Effector memory CD8-positive, alpha-beta T cell (primary cell): Measurements from ENCODE around the gene GPC5.

Source experiments
- ATAC-seq: fragments of 150-1000 bp; cut with Tn5 transposase; replicated peaks from 2 replicates; pipeline ENCODE4 v1.10.0; 2021; ENCODE audit warnings: mild to moderate bottlenecking, moderate library complexity
- DNase-seq, 3 experiments: peaks; one replicate each; pipeline ENCODE4 v3.0.0; 2021
- H3K27ac Mint-ChIP-seq, 2 donors: one replicate each; pipeline ENCODE4 v1.8.0; 2022; ENCODE audit warnings: mild to moderate bottlenecking in 2 of 2, mixed read lengths in 2 of 2, moderate library complexity in 2 of 2
- H3K27me3 Mint-ChIP-seq, 2 donors: one replicate each; pipeline ENCODE4 v1.8.0; 2022; ENCODE audit warnings: mixed read lengths in 2 of 2
- H3K36me3 Mint-ChIP-seq: one replicate; pipeline ENCODE4 v1.8.0; 2022; ENCODE audit warnings: mild to moderate bottlenecking, moderate library complexity, mixed read lengths; ENCODE audit not compliant: insufficient read depth
- H3K4me1 Mint-ChIP-seq, 2 donors: one replicate each; pipeline ENCODE4 v1.8.0; 2022; ENCODE audit warnings: low read depth in 2 of 2, mixed read lengths in 2 of 2
- H3K4me3 Mint-ChIP-seq, 2 donors: one replicate each; pipeline ENCODE4 v1.8.0; 2022; ENCODE audit warnings: mild to moderate bottlenecking in 2 of 2, mixed read lengths in 2 of 2, moderate library complexity in 2 of 2
- H3K9me3 Mint-ChIP-seq, 2 donors: one replicate each; pipeline ENCODE4 v1.8.0; 2022; ENCODE audit warnings: mixed read lengths in 2 of 2

GPC5 gene

GRCh38 chr13:91934354-91934753 is 535.9 kb downstream of the GPC5 start:
- no peak overlapping the region for H3K4me3 Mint-ChIP-seq
- no peak for ATAC-seq
- no peak overlapping the region for H3K27ac Mint-ChIP-seq
- H3K9me3 Mint-ChIP-seq, result peaks cover 14 to 15% of the 10 kb centered on the region in 2 donors
- H3K36me3 Mint-ChIP-seq, result no peaks in the 10 kb centered on the region
- H3K27me3 Mint-ChIP-seq, result no peaks in the 10 kb centered on the region
- no peak for DNase-seq
- H3K4me1 Mint-ChIP-seq, result no peaks in the 10 kb centered on the region

GRCh38 chr13:91946498-91947070 is 548.2 kb downstream of the GPC5 start:
- Mint-ChIP-seq H3K4me3 (no peak overlapping the region), H3K36me3 (no peaks in the 10 kb centered on the region), H3K9me3 (peaks cover under 1 to 4% of the 10 kb centered on the region in 2 donors), H3K27me3 (no peaks in the 10 kb centered on the region), H3K4me1 (no peaks in the 10 kb centered on the region), H3K27ac (no peak overlapping the region)
- DNase-seq (no peak), ATAC-seq (no peak)

DNA sequence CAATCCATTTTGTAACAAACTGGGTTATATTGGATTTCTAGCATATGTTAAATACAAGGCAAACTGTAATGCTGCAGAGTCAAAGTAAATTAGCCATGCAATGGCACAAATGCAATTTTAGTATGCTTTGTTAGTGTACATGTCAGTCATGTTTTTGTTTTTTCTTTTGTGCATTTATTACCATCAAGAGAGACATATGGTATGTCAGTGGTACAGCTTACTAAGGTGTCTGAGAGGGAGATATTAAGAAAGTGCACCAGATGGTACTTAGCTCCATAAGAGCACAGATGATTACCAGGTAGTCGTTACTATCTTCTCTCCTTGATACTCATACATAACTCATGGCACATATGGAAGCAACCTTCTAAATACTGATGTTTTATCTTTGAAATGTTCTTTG is 550.3 kb downstream of the GPC5 start:
- Mint-ChIP-seq H3K27me3 (no peaks in the 10 kb centered on the region), H3K9me3 (peaks cover 0 to 4% of the 10 kb centered on the region in 2 donors), H3K36me3 (no peaks in the 10 kb centered on the region), H3K27ac (no peak overlapping the region), H3K4me1 (no peaks in the 10 kb centered on the region), H3K4me3 (no peak overlapping the region)
- ATAC-seq (no peak), DNase-seq (no peak)

GRCh38 chr13:91950803-91951202 is 552.4 kb downstream of the GPC5 start:
- H3K9me3 Mint-ChIP-seq, result peaks cover 0 to 1% of the 10 kb centered on the region in 2 donors
- no peaks in the 10 kb centered on the region for H3K4me1 Mint-ChIP-seq
- H3K27me3 Mint-ChIP-seq, result no peaks in the 10 kb centered on the region
- H3K4me3 Mint-ChIP-seq, result no peak overlapping the region
- no peak for ATAC-seq
- H3K27ac Mint-ChIP-seq, result no peak overlapping the region
- no peaks in the 10 kb centered on the region for H3K36me3 Mint-ChIP-seq
- DNase-seq, result no peak

DNA sequence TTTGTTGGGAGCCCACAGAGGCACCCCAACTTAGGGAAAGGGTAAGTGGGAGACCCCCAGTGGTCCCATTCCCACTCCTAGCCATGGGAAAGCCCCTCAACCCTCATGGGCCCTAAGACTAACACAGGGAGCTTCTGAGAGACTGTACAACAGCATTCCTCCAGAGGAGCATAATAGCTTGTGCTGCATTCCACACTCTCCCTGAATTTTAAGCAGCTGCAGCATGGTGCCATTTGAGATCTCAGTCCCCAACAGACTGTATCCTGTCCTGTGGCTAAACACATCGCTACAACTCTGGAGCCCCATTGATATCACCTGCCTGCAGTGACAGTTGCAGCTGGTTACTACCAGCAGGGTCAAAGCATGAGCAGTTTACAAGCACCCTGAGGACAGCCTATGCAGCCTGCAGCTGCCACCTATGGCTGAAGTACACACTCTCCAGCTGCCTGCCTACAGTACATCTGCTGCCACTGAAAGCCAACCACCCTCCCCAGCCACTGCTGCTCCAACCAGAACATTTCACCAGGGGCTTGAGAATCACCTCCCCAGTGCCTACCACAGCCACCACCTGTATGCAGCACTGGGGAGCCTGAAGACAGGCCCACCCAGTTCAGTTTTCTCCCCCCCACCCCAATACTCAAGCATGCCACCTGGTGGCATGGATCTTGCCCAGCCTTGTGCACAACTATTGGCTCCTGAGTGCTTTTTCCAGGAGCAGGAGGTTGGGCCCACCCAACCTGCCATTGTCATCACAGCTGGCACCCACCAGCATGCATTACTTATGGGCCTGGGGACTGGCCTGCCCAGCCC is 557.3 kb downstream of the GPC5 start:
- Mint-ChIP-seq H3K27ac (no peak overlapping the region), H3K36me3 (no peaks in the 10 kb centered on the region), H3K27me3 (no peaks in the 10 kb centered on the region)

GRCh38 chr13:91960947-91961346 is 562.5 kb downstream of the GPC5 start:
- Mint-ChIP-seq H3K27ac (no peak overlapping the region), H3K9me3 (peaks cover 0 to 3% of the 10 kb centered on the region in 2 donors), H3K36me3 (no peaks in the 10 kb centered on the region), H3K4me1 (no peaks in the 10 kb centered on the region), H3K4me3 (no peak overlapping the region), H3K27me3 (no peaks in the 10 kb centered on the region)
- no peak for ATAC-seq
- DNase-seq, result no peak

More for the DNA sequence above, 557.3 kb downstream of the GPC5 start:
- DNase-seq, result no peak
- no peak for ATAC-seq
- no peaks in the 10 kb centered on the region for H3K4me1 Mint-ChIP-seq
- no peaks in the 10 kb centered on the region for H3K9me3 Mint-ChIP-seq
- H3K4me3 Mint-ChIP-seq, result no peak overlapping the region

- no peak for DNase-seq
- no peaks in the 10 kb centered on the region for H3K27me3 Mint-ChIP-seq
- no peak overlapping the region for H3K4me3 Mint-ChIP-seq
- no peak for ATAC-seq
- no peak overlapping the region for H3K27ac Mint-ChIP-seq
- H3K4me1 Mint-ChIP-seq, result no peaks in the 10 kb centered on the region
- H3K36me3 Mint-ChIP-seq, result no peaks in the 10 kb centered on the region
- H3K9me3 Mint-ChIP-seq, result peaks cover 0 to 3% of the 10 kb centered on the region in 2 donors
Measured at GRCh38 chr13:91962946-91963345, 564.5 kb downstream of the GPC5 start.

- Mint-ChIP-seq H3K27me3 (no peaks in the 10 kb centered on the region), H3K36me3 (no peaks in the 10 kb centered on the region), H3K27ac (no peak overlapping the region), H3K4me3 (no peak overlapping the region), H3K9me3 (peaks cover 0 to 3% of the 10 kb centered on the region in 2 donors), H3K4me1 (no peaks in the 10 kb centered on the region)
- ATAC-seq (no peak), DNase-seq (no peak)
Measured at GRCh38 chr13:91965511-91965910, 567.1 kb downstream of the GPC5 start.

DNA sequence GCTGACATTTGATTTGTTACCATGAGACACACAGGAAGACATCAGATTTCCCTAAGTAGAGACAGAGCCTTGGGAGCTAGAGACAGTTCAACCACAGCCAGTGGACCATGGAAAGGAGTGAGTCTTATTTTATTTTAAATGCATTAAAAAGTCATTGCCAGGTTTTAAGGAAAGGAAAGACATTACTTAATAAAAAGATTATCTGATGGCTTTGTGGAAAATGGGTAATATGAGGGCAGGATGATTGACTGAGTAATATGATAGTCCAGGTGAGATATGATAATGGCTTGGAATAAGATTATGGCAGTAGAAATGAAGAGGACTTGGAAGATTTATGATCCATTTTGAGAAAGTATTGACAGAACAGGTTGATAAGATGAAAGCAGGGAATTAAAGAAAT is 580.1 kb downstream of the GPC5 start:
- no peak for DNase-seq
- Mint-ChIP-seq H3K36me3 (no peaks in the 10 kb centered on the region), H3K27me3 (no peaks in the 10 kb centered on the region), H3K27ac (no peak overlapping the region), H3K4me3 (no peak overlapping the region), H3K4me1 (no peaks in the 10 kb centered on the region), H3K9me3 (peaks cover 10 to 27% of the 10 kb centered on the region in 2 donors)
- ATAC-seq, result no peak

DNA sequence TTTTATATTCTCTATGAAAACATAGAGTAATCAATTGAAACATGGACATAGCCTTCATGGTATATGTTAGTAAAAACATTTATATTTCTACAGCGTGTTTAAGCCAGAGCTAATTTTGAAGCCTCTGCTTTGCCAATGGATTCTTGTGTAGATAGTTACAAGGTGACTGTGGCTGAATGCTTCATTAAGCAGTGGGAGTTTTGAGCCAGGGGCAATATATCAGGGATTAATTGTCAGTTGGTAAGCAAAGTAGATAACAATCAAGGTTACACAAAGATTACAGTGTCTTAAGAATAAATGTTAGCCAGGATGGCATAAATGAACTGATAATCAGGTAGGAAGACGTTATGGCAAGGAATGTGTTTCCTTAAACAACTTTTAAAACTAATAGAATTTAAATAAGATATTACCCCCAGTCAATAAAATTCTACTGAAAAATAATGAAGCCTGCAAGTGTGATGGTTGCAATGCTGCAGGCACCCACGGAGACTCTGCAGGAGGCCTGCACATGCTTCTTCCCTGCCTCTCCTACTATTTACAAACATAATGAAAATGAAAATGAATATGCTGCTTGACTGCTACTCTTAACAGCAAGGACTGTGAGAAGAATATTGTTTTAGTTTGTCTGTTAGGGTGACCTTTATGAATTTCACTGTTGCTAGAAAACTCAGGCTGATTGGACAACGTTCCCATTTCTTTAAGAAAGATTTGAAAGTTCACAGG is 588.5 kb downstream of the GPC5 start:
- no peak for DNase-seq
- no peaks in the 10 kb centered on the region for H3K27me3 Mint-ChIP-seq
- H3K36me3 Mint-ChIP-seq, result no peaks in the 10 kb centered on the region
- no peaks in the 10 kb centered on the region for H3K4me1 Mint-ChIP-seq
- ATAC-seq, result no peak
- H3K4me3 Mint-ChIP-seq, result no peak overlapping the region
- H3K27ac Mint-ChIP-seq, result no peak overlapping the region
- peaks cover 2 to 9% of the 10 kb centered on the region in 2 donors for H3K9me3 Mint-ChIP-seq

GRCh38 chr13:91988331-91988730 is 589.9 kb downstream of the GPC5 start:
- ATAC-seq, result no peak
- Mint-ChIP-seq H3K27ac (no peak overlapping the region), H3K36me3 (no peaks in the 10 kb centered on the region), H3K27me3 (no peaks in the 10 kb centered on the region), H3K9me3 (peaks cover 1 to 6% of the 10 kb centered on the region in 2 donors), H3K4me3 (no peak overlapping the region), H3K4me1 (no peaks in the 10 kb centered on the region)
- no peak for DNase-seq

DNA sequence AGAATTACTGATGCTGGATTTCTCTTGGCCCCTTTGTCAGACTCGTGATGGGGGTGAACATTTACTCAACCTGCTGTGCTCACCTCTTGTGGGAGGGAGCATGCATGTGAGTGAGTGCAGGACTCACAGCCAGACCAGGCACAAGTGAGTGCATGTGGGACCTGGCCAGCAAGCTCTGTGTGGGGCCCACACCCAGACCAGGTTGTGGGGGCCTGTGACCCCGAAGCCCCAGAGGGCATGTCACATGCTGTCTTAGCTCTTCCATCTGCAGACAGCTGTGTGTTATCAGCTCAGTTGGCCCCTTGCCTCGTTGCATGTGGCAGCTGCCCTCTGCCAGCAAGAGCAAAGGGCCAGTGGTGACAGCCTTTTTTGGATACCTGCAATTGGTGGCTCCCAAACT is 614.4 kb downstream of the GPC5 start:
- H3K4me1 Mint-ChIP-seq, result no peaks in the 10 kb centered on the region
- peaks cover 2 to 7% of the 10 kb centered on the region in 2 donors for H3K9me3 Mint-ChIP-seq
- no peak for DNase-seq
- no peaks in the 10 kb centered on the region for H3K27me3 Mint-ChIP-seq
- no peak overlapping the region for H3K27ac Mint-ChIP-seq
- H3K36me3 Mint-ChIP-seq, result no peaks in the 10 kb centered on the region
- no peak overlapping the region for H3K4me3 Mint-ChIP-seq
- ATAC-seq, result no peak

- H3K4me1 Mint-ChIP-seq, result no peaks in the 10 kb centered on the region
- peaks cover 5 to 8% of the 10 kb centered on the region in 2 donors for H3K9me3 Mint-ChIP-seq
- H3K27me3 Mint-ChIP-seq, result no peaks in the 10 kb centered on the region
- DNase-seq, result no peak
- no peak overlapping the region for H3K4me3 Mint-ChIP-seq
- H3K27ac Mint-ChIP-seq, result no peak overlapping the region
- H3K36me3 Mint-ChIP-seq, result no peaks in the 10 kb centered on the region
- ATAC-seq, result no peak
Measured at GRCh38 chr13:92017737-92018136, 619.3 kb downstream of the GPC5 start.

DNA sequence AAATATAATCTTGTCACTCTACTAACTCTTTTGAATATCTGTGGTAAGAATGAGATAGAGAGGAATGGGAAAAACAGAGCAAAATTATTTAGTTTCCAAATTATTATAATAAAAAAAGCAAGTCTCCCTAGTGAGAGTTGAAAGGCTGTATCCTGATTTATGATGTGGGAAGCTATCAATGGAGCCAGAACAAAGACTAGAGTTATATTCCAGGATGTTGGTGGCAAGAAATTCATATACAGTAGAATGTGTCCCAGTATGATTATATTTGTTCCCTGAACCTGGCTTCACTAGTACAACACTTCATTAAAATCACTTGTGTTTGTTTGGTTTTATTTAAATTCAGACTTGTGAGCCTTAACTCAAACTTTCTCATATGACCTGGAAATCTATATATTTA is 630.3 kb downstream of the GPC5 start:
- H3K27me3 Mint-ChIP-seq, result no peaks in the 10 kb centered on the region
- ATAC-seq (no peak), DNase-seq (no peak)
- H3K4me1 Mint-ChIP-seq, result no peaks in the 10 kb centered on the region
- no peaks in the 10 kb centered on the region for H3K36me3 Mint-ChIP-seq
- peaks cover 14 to 21% of the 10 kb centered on the region in 2 donors for H3K9me3 Mint-ChIP-seq
- H3K4me3 Mint-ChIP-seq, result no peak overlapping the region
- H3K27ac Mint-ChIP-seq, result no peak overlapping the region
